MCF 10A (cell line): ENCODE data around the gene KIF21B. TPM values are rescaled to one million over a fixed set of nuclear protein-coding genes. Genes with fewer than 3 reads are reported as not detected.

Experiments
- BruUV-seq: library from RNA; stranded (reverse); fragments of 400-500 nt; replicated peaks from 2 replicates; lab custom pipeline; 2021; lab: Mats Ljungman, UMichigan
- CTCF ChIA-PET: fragments of 300-600 bp; sonication (Branson Sonifier 250); formaldehyde crosslinking; extraction: SDS; loops from one replicate; lab custom pipeline; 2021; ENCODE audit warnings: antibody characterized with exemption, inconsistent platforms; lab: Yijun Ruan, JAX
- POLR2A ChIA-PET: fragments of 300-600, 350-650 bp; sonication (Branson Sonifier 250); formaldehyde crosslinking; extraction: SDS; loops from one replicate; lab custom pipeline; 2020; ENCODE audit warnings: antibody characterized with exemption, inconsistent platforms; lab: Yijun Ruan, JAX
- DNase-seq: peaks from one replicate; pipeline ENCODE4 v3.0.0-alpha.2; 2018; ENCODE audit not compliant: unreplicated experiment
- H3K27ac Mint-ChIP-seq: one replicate; pipeline ENCODE4 v1.8.0; 2022; ENCODE audit warnings: mild to moderate bottlenecking, low read depth, mixed read lengths; ENCODE audit not compliant: unreplicated experiment
- H3K27me3 Mint-ChIP-seq: one replicate; pipeline ENCODE4 v1.8.0; 2022; ENCODE audit warnings: mixed read lengths; ENCODE audit not compliant: insufficient read depth, unreplicated experiment
- H3K36me3 Mint-ChIP-seq: one replicate; pipeline ENCODE4 v1.8.0; 2022; ENCODE audit warnings: mild to moderate bottlenecking, moderate library complexity, mixed read lengths; ENCODE audit not compliant: insufficient read depth, unreplicated experiment
- H3K4me1 Mint-ChIP-seq: one replicate; pipeline ENCODE4 v1.8.0; 2022; ENCODE audit warnings: mixed read lengths; ENCODE audit not compliant: insufficient read depth, unreplicated experiment
- H3K4me3 Mint-ChIP-seq: one replicate; pipeline ENCODE4 v1.8.0; 2022; ENCODE audit warnings: mild to moderate bottlenecking, moderate library complexity, mixed read lengths; ENCODE audit not compliant: unreplicated experiment
- H3K9me3 Mint-ChIP-seq: one replicate; pipeline ENCODE4 v1.8.0; 2022; ENCODE audit warnings: mixed read lengths; ENCODE audit not compliant: unreplicated experiment
- intact Hi-C: fragments of 100-400 bp; cut with micrococcal nuclease; formaldehyde crosslinking; loops from 2 replicates; pipeline ENCODE4 v1.14.1; 2022
- total RNA-seq: library from RNA; stranded (reverse); gene quantifications from 2 replicates; pipeline ENCODE4 v1.2.3, GENCODE V29; 2022
- TF ChIP-seq, protein P1 (sequence below): fragments of 200-600 bp; IDR thresholded peaks from one replicate; pipeline ENCODE4 v1.8.0; 2022; ENCODE audit warnings: antibody characterized with exemption, mild to moderate bottlenecking; ENCODE audit not compliant: unreplicated experiment

The KIF21B gene
- total RNA-seq, 1 experiment from 2014 or later, result 12.7 TPM

- no peaks in the 10 kb centered on the region for H3K9me3 Mint-ChIP-seq
- TF ChIP-seq, protein P1, sequence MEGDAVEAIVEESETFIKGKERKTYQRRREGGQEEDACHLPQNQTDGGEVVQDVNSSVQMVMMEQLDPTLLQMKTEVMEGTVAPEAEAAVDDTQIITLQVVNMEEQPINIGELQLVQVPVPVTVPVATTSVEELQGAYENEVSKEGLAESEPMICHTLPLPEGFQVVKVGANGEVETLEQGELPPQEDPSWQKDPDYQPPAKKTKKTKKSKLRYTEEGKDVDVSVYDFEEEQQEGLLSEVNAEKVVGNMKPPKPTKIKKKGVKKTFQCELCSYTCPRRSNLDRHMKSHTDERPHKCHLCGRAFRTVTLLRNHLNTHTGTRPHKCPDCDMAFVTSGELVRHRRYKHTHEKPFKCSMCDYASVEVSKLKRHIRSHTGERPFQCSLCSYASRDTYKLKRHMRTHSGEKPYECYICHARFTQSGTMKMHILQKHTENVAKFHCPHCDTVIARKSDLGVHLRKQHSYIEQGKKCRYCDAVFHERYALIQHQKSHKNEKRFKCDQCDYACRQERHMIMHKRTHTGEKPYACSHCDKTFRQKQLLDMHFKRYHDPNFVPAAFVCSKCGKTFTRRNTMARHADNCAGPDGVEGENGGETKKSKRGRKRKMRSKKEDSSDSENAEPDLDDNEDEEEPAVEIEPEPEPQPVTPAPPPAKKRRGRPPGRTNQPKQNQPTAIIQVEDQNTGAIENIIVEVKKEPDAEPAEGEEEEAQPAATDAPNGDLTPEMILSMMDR, result no peak
- DNase-seq, result no peak
- ChIA-PET POLR2A (no interaction called here), CTCF (interaction anchor here (1.1 kb wide), 1 partner anchor 22 kb away, joined by 4 read pairs; no protein-coding TSS in a partner anchor)
- no peaks in the 10 kb centered on the region for H3K36me3 Mint-ChIP-seq
- intact Hi-C loops, result no loop called here
- no peak overlapping the region for H3K4me3 Mint-ChIP-seq
- H3K4me1 Mint-ChIP-seq, result no peaks in the 10 kb centered on the region
- H3K27me3 Mint-ChIP-seq, result no peaks in the 10 kb centered on the region
- no peak overlapping the region for H3K27ac Mint-ChIP-seq
- no TSS peak for BruUV-seq
These were observed 21.0 kb downstream of the KIF21B start for GRCh38 chr1:201002510-201002909.

DNA sequence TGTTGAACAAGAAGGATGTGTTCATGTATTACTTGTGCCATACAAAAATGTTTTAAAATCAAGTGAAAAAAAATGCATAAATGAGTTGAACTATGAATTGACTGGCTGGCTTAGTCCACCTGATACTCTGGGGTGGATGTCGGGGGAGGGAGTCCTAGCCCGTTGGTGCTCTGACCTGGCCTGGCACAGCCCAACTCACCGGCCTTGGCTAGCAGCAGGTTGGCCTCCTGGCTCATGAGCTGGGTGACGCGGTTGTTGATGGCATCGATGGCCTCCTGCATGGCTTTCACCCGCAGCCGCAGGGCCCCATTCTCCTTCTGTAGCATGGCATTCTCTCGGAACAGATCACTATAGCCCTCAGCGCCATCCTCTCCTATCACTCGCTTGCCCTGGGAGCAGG lies 21.6 kb downstream of the KIF21B start:
- ChIA-PET CTCF (interaction anchor here (1.1 kb wide), 1 partner anchor 22 kb away, joined by 4 read pairs; no protein-coding TSS in a partner anchor), POLR2A (interaction anchor here (0.6 kb wide), 1 partner anchor 422 kb away, joined by 3 read pairs; no protein-coding TSS in a partner anchor)
- no peaks in the 10 kb centered on the region for H3K36me3 Mint-ChIP-seq
- no peak overlapping the region for H3K4me3 Mint-ChIP-seq
- no peak overlapping the region for H3K27ac Mint-ChIP-seq
- H3K27me3 Mint-ChIP-seq, result no peaks in the 10 kb centered on the region
- DNase-seq, result no peak
- no TSS peak for BruUV-seq
- no peaks in the 10 kb centered on the region for H3K4me1 Mint-ChIP-seq
- intact Hi-C loops, result no loop called here
- TF ChIP-seq, protein P1, result no peak
- no peaks in the 10 kb centered on the region for H3K9me3 Mint-ChIP-seq

GRCh38 chr1:201000391-201000790 lies 23.1 kb downstream of the KIF21B start:
- no TSS peak for BruUV-seq
- no peak for DNase-seq
- H3K36me3 Mint-ChIP-seq, result no peaks in the 10 kb centered on the region
- TF ChIP-seq, protein P1, result no peak
- ChIA-PET CTCF (interaction anchor here (1.2 kb wide), 1 partner anchor 28 kb away, joined by 4 read pairs; no protein-coding TSS in a partner anchor), POLR2A (no interaction called here)
- intact Hi-C loops, result no loop called here
- H3K4me3 Mint-ChIP-seq, result no peak overlapping the region
- no peak overlapping the region for H3K27ac Mint-ChIP-seq
- no peaks in the 10 kb centered on the region for H3K4me1 Mint-ChIP-seq
- H3K9me3 Mint-ChIP-seq, result no peaks in the 10 kb centered on the region
- H3K27me3 Mint-ChIP-seq, result no peaks in the 10 kb centered on the region

- ChIA-PET CTCF (interaction anchor here (1.7 to 2.5 kb wide), 2 partner anchors 21 to 27 kb away, joined by 7 to 14 read pairs; no protein-coding TSS in a partner anchor), POLR2A (no interaction called here)
- Mint-ChIP-seq H3K4me3 (no peak overlapping the region), H3K9me3 (no peaks in the 10 kb centered on the region), H3K36me3 (no peaks in the 10 kb centered on the region), H3K27me3 (no peaks in the 10 kb centered on the region), H3K27ac (no peak overlapping the region), H3K4me1 (no peaks in the 10 kb centered on the region)
- intact Hi-C loops, result no loop called here
- no TSS peak for BruUV-seq
- TF ChIP-seq, protein P1, result no peak
- no peak for DNase-seq
These were observed 23.8 kb downstream of the KIF21B start for GRCh38 chr1:200999667-201000066.
